Measurements from ENCODE around the gene HIVEP3. TPM values are rescaled to one million over a fixed set of nuclear protein-coding genes. Genes with fewer than 3 reads are reported as not detected.

Gene HIVEP3
- total RNA-seq, 4 donors from 2014 or later = 5.3 to 17.3 (median 9.1) TPM

DNA sequence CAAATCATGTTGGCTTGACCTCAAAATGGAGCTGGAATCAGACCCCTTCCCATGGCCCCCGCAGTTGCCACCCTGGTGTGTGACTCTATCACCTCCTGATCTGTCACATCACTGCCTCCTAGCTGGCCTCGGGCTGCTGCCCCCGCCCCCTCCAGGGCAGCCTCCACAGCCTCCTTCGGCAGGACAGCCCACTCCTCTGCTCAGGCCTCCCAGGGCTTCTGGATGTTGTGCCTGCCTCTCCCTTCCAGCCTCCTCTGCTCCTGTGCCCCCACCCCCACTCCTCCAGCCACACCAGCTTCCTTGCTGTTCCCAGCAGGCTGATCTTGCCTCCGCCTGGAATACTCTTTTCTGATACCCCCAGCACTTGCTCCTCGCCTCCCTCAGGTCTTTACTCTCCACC is 299.9 kb downstream of the HIVEP3 start:
- DNase-seq (ENCODE audit: low spot score in 2 of 2) = peak in 1 of 2 donors; percentile 78
- no peak overlapping the region for H3K4me3 ChIP-seq (ENCODE audit: low read depth, poor library complexity, severe bottlenecking)
- 92 to 93% methylated on average over 6 of the region's 6 CpGs for WGBS, 2 donors
- no peak for TF ChIP-seq POLR2A (IDR thresholded peaks at IDR 0.05)
- TF ChIP-seq, protein P1, sequence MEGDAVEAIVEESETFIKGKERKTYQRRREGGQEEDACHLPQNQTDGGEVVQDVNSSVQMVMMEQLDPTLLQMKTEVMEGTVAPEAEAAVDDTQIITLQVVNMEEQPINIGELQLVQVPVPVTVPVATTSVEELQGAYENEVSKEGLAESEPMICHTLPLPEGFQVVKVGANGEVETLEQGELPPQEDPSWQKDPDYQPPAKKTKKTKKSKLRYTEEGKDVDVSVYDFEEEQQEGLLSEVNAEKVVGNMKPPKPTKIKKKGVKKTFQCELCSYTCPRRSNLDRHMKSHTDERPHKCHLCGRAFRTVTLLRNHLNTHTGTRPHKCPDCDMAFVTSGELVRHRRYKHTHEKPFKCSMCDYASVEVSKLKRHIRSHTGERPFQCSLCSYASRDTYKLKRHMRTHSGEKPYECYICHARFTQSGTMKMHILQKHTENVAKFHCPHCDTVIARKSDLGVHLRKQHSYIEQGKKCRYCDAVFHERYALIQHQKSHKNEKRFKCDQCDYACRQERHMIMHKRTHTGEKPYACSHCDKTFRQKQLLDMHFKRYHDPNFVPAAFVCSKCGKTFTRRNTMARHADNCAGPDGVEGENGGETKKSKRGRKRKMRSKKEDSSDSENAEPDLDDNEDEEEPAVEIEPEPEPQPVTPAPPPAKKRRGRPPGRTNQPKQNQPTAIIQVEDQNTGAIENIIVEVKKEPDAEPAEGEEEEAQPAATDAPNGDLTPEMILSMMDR (IDR thresholded peaks at IDR 0.05) = no peak
- intact Hi-C loops (cut with DNase I; ENCODE audit: low total_unique reads) = no loop called here

DNA sequence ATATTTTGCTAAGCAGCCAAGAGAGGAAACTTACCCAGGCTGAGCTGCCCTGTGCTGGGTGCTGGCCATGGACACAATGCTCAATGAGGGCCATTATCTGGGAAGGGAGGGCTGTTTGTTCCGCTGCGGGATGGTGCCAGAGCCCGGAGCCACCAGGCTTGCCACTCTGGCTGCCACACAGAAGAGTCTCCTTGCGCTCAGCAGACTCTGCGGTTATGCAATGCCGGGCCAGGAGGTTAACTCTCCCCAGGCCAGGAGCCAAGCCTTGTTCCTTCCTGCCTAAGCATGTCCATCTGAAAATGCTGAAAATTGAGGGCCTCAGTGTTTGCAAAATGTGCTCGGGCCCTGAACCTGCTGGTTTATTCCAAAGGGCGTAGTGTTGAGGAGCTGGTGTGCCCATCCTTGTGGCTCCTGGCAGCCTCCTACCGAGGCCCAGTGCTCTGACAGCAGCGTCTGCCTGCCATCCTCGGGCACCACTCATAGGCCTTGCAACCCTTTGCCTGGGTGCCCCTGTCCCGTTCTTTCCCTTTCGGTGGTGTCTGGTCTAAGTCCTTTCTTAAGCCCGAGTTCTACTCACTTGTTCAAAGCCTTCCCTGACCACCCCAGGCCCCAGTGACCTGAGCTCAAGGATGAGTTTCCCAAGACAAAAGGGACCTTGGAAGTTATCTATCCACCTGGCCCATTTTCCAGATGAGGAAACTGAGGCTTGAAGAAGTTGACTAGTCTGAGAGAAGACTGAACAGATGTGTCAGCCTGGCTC is 300.5 kb downstream of the HIVEP3 start:
- intact Hi-C loops (cut with DNase I; ENCODE audit: low total_unique reads) = no loop called here
- peak; percentile 79 to 94 for DNase-seq (ENCODE audit: low spot score in 2 of 2)
- WGBS, 2 donors = 47 to 52% methylated on average over 14 of the region's 14 CpGs
- TF ChIP-seq, protein P1 (IDR thresholded peaks at IDR 0.05) = no peak
- TF ChIP-seq POLR2A (IDR thresholded peaks at IDR 0.05) = no peak
- no peak overlapping the region for H3K4me3 ChIP-seq (ENCODE audit: low read depth, poor library complexity, severe bottlenecking)

DNA sequence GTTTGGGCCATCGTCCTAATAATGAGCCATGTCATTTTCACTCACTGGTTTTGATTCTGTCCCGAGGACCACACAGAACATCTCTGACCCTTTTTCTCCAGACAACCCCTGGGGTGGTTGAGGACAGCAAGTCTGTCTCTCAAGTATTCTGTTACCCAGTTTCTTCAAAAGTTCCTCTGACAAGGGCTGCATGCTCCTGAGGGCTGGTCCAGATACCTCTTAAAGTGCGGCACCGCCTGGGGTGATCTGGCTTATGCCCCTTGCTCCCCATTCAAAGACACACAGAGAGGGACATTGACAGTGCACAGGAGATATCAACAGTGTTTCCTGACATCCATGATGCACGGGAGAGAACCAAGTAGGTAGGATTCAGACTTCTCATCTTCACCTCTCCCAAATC is 301.4 kb downstream of the HIVEP3 start:
- TF ChIP-seq POLR2A (IDR thresholded peaks at IDR 0.05) = no peak
- TF ChIP-seq, protein P1 (IDR thresholded peaks at IDR 0.05) = no peak
- intact Hi-C loops (cut with DNase I; ENCODE audit: low total_unique reads) = no loop called here
- no peak overlapping the region for H3K4me3 ChIP-seq (ENCODE audit: low read depth, poor library complexity, severe bottlenecking)
- WGBS, 2 donors = 67 to 97% methylated on average over 5 of the region's 5 CpGs
- no peak for DNase-seq (ENCODE audit: low spot score in 2 of 2)

DNA sequence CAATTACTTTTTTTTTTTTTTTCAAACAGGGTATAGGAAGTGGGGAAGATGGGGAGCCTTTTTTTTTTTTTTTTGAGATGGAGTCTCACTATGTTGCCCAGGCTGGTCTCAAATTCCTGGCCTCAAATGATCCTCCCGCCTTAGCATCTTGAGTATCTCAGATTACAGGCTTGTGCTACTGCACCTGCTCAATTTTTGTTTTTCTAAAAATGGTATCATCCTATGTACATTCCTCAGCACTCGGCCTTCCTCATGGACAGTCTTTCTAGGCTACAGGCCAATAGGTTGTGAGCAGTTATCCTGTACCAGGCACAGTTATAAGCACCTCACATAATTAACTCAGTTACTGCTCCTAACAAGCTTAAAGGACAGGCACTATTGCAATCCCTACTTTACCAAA is 302.2 kb downstream of the HIVEP3 start:
- H3K4me3 ChIP-seq (ENCODE audit: low read depth, poor library complexity, severe bottlenecking) = no peak overlapping the region
- no peak for DNase-seq (ENCODE audit: low spot score in 2 of 2)
- intact Hi-C loops (cut with DNase I; ENCODE audit: low total_unique reads) = no loop called here
- 90 to 91% methylated on average over 2 of the region's 2 CpGs for WGBS, 2 donors
- no peak for TF ChIP-seq POLR2A (IDR thresholded peaks at IDR 0.05)
- TF ChIP-seq, protein P1 (IDR thresholded peaks at IDR 0.05) = no peak

DNA sequence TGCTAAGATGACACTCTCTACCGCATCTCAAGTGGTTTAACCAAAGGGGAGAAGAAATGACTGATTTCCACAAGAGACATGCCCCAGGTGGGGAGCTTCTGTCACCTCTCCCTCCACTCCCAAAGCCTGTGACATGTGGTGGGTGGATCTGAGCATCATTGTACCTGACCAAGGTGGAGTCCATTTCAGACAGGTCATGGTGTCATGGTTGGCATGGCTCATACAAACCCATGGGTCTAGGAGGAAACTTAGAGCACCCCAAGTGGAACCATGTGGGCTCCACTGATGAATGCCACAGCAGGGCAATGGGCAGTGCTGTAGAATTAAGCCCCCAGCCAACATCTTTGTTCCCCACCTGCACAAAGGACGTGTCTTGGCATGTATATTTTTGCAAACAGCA is 302.7 kb downstream of the HIVEP3 start:
- H3K4me3 ChIP-seq (ENCODE audit: low read depth, poor library complexity, severe bottlenecking) = no peak overlapping the region
- intact Hi-C loops (cut with DNase I; ENCODE audit: low total_unique reads) = no loop called here
- 95% methylated on average over 2 of the region's 2 CpGs for WGBS, 2 donors
- no peak for TF ChIP-seq POLR2A (IDR thresholded peaks at IDR 0.05)
- TF ChIP-seq, protein P1 (IDR thresholded peaks at IDR 0.05) = no peak
- no peak for DNase-seq (ENCODE audit: low spot score in 2 of 2)

DNA sequence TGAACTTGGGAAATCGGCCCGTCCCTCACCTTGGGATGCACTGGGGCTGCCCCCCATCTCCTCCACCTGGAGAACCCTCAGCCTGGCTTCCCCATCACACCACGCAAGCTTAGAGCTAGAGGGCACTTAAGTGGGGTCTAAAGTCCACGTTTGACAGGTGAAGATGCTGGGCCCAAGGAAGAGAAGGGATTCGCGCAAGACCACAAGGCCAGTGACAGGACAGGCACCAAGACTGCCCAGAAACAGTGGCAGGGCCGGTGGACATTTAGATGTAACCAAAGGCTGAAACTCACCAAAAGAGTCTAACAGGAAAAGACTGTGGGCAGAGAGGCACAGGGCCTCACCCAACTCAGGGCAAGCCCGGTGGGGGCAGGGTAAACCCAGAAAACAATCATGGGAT is 303.4 kb downstream of the HIVEP3 start:
- intact Hi-C loops (cut with DNase I; ENCODE audit: low total_unique reads) = no loop called here
- H3K4me3 ChIP-seq (ENCODE audit: low read depth, poor library complexity, severe bottlenecking) = no peak overlapping the region
- no peak for DNase-seq (ENCODE audit: low spot score in 2 of 2)
- TF ChIP-seq, protein P1 (IDR thresholded peaks at IDR 0.05) = no peak
- TF ChIP-seq POLR2A (IDR thresholded peaks at IDR 0.05) = no peak
- WGBS, 2 donors = 93 to 94% methylated on average over 8 of the region's 8 CpGs

Data from lower leg skin (tissue), 4 donors.